NOMO-1 treated with dmso at 0.1 percent for 144 hours (cell line): ENCODE measurements around the gene GRAMD1A.
"Not testable (repeated sequence)": the region's sequence is repeated elsewhere in the genome, so short reads cannot be mapped to it uniquely, and the experiment has no call there.

Experiments
- DNase-seq: peaks from one replicate; lab custom pipeline; 2025; ENCODE audit not compliant: unreplicated experiment; lab: John Stamatoyannopoulos, UW

Gene GRAMD1A

DNA sequence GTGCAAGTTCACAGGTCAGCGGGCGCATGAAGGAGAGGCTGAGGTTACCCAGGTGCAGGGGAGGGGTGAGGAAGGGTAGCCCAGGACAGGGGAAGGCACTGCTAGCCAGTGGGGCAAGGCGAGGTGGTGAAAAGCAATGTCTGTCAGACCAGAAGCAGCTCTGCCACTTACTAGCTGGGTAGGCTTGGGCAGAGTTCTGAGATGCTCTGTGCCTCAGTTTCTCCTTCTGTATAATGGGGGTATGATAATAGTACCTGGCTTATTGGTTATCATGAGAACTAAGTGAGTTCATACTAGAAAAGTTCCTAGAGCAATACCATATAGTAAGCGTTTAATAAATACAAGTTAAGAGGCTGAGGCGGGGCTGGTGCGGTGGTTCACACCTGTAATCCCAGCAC, 15.8 kb downstream of the GRAMD1A start:
- DNase-seq: no peak

DNA sequence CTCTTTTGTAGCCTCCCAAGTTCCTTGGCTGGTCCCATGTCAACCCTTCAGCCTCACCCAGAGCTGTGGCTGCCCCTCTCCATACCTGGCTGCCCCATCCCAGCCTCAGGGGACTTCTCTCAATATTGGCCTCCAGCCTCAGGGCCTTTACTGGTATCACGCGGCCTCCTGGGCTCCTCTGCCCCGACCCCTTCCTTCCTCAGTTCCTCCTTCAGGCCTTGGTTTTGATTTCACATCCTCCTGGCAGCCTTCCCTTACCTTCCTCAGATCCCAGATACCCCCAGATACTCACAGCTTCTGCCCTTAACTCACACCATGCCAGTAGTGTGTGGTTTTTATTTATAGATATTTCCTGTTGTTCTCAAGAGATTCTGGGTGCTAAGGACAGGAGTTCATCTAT, 17.4 kb downstream of the GRAMD1A start:
- DNase-seq: no peak

DNA sequence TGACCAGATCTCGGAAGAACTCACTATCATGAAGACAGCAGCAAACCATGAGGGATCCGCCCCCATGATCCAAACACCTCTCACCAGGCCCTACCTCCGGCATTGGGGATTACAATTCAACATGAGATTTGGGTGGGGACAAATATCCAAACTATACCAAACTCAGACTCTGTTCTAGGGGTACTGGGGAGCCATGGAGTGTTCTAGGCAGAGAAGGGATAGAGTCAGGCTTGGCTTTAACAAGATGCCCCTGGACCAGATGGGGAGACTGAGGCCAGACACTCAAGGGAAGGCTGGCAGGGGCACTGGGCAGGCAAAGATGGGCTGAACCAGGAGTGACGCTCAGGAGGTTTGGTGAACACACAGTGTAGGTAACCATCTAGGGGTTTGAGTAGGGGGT, 18.3 kb downstream of the GRAMD1A start:
- DNase-seq: no peak

DNA sequence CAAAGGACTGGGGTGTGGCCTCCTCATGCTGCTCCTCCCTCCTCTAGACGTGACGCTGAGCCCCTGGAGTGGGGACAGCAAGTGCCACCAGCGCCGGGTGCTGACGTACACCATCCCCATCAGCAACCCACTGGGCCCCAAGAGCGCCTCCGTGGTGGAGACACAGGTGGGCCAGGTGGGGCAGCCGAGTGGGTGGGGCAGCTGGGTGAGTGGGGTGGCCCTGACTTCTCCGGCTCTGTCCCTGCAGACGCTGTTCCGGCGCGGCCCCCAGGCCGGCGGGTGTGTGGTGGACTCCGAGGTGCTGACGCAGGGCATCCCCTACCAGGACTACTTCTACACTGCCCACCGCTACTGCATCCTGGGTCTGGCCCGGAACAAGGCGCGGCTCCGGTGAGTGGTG, 19.0 kb downstream of the GRAMD1A start:
- no peak for DNase-seq

DNA sequence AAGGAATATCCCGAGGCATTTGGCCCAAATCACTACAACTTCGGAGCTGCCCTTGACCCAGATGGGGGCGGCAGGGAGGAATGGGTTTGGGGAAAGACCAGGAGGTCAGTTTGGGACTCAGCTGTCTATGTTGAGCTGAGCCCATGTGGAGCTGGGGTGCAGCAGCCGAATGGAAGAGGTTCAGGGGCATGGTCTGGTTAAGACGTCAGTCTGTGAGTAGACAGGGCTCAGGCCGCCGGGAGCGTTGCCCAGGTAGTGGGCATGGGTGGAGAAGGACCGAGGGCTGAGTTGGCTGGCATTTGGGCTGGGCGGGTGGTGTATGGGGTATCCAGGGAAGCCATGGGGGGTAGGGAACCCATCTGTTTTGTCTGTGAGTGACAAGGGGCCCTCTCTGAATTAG, 20.9 kb downstream of the GRAMD1A start:
- no peak for DNase-seq

DNA sequence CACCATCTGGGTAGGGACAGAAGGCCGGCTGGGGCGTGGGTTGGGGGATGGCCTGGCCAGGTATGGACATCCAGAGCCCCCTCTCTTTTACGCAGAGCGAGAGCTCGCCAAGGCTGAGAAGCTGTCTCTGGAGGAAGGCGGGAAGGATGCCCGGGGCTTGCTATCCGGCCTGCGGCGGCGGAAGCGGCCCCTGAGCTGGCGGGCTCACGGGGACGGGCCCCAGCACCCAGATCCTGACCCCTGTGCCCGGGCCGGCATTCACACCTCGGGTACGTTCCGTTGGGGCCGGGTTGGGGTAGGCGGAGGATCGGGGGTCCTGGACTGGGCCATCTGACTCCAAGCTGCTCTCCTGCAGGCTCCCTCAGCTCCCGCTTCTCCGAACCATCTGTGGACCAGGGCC, 21.5 kb downstream of the GRAMD1A start:
- no peak for DNase-seq

DNA sequence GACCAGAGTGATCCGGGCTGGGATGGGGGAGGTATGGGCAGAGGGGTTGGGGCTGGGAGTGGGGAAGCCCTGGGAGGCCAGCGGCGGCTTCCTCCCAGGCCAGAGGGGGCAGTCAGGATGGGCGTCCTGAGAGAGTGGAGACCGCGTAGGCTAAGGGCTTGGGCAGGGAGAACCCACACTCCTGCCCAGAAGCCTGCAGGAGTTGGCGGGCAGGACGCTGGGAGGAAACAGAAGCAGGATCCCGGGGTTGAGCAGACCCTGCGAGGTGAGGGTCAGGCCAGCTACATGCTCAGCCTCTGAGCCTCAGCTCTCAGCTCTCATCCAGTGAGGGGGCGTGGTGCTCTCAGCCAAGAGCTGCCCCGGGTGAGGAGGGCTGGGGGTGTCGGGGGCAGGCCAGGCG, 22.3 kb downstream of the GRAMD1A start:
- DNase-seq: no peak

DNA sequence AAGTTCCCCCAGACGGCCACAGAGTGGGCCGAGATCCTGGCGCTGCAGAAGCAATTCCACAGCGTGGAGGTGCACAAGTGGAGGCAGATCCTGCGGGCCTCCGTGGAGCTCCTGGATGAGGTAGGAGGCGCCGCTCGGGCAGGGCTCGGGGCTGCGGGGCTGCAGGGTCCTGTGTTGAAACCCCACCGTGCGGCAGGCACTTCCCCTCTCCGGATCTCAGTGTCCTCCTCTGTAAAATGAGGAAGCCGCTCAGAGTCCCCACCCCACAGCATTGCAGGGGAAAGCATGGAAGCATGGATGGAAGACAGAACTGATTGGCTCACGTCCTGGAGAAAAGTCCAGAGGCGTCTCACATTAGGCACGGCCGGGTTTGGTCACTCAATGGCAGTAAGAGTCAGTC, 23.3 kb downstream of the GRAMD1A start:
- DNase-seq: no peak

DNA sequence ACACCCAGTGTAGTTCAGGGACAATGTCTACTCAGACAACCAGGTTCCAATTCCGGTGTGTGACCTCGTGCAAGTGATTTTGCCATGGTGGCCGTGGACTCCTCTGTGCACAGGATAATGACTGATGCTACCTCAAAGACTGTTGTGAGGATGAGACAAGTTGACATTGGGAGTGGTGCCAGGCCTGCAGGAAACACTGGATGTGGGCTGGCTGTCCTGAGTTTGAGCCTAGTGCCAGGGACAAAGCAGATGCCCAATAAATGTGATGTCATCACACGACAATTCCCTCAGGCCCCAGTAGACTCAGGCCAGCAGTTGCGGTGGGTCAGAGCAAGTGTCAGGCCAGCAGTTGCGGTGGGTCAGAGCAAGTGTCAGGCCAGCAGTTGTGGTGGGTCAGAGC, 24.0 kb downstream of the GRAMD1A start:
- DNase-seq: no peak

DNA sequence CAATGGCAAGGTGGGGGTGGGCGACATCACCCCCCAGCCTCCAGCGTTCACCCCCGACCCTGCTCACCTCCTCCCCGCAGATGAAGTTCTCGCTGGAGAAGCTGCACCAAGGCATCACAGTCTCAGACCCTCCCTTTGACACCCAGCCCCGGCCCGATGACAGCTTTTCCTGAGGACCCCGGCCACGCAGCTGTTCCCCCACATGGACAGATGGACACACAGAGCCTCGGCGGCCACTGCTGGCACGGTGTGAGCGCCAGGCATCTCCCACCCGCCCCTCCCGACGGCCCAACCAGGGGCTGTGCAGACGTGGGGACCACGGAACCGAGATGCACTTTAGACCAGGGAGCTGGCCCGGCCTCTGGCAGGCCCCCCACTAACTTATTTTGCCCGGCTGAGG, 25.8 kb downstream of the GRAMD1A start:
- no peak for DNase-seq

DNA sequence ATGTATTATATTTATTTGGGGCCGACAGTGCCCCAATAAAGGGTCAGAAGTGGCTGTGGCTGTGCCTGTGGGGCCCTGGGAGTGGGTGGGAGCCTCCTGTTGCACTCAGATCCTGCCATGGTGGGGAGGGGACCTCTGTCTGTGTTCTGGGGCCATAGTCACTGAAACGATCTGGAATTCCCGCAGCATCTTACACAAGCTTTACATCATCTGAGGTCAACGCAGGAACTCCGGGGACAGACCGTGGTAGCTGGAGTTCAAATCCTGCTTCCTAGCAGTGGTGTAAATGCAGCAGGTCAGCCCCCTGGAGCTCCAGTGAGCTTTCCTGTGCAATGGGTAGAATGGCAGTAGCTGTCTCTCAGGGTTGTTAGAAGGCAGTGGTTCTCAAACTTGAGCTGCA, 26.3 kb downstream of the GRAMD1A start:
- no peak for DNase-seq

DNA sequence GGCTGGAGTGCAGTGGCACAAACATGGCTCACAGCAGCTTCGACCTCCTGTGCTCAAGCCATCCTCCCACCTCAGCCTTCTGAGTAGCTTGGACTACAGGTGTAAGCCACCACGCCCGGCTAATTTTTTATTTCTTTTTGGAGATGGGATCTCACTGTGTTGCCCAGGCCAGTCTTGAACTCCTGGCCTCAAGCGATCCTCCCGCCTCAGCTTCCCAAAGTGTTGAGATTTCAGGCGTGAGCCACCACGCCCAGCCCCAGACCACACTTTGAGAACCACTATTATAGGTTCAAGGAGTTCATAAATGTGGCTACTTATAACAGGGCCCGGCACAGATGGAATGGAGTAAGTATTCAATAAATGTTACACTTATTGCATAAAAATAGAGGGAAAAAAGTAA, 26.9 kb downstream of the GRAMD1A start:
- no peak for DNase-seq

DNA sequence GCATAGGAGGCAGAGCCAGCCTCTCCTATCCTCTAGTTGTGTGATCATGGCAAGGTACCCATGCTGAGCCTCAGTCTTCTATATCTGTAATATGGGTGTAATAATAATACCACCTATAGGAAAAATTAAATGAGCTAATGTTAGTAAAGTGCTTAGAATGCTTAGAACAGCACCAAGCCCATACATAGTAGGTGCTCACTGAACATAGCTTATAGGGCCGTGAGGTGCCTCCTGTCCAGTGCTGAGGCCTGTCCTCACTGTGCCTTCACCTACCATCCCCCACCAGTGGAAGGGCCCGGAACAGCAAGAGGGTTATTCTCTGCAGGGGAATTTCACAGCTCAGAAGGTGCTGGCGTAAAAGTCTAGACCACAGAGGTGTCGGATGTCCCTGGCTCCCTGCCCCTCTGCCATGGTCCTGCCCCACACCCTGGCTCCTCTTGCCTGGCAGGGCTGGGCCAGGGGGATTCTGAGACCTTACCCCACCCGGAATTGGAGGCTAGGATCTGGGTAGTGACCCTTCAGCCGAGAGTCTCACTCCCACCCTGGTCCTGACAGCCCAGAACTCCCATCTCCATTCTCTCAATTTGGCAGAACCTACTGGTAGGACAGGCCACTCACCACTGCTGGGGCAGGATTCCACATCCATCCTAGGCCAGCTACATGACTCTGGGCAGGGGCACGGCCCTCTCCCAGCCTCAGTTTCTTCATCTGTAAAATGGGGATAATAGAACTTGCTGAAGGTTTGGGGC, 27.9 kb downstream of the GRAMD1A start:
- no peak for DNase-seq

DNA sequence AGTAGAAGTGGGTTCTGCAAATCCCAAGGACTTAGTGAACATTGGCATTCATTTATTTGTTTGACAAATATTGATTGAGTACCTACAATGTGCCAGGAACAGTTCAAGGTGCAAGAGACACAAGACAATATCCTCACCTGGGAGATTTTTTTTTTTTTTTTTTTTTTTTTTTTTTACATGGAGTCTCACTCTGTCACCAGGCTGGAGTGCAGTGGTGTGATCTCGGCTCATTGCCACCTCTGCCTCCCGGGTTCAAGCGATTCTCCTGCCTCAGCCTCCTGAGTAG, 28.4 kb downstream of the GRAMD1A start:
- not testable (repeated sequence) for DNase-seq

DNA sequence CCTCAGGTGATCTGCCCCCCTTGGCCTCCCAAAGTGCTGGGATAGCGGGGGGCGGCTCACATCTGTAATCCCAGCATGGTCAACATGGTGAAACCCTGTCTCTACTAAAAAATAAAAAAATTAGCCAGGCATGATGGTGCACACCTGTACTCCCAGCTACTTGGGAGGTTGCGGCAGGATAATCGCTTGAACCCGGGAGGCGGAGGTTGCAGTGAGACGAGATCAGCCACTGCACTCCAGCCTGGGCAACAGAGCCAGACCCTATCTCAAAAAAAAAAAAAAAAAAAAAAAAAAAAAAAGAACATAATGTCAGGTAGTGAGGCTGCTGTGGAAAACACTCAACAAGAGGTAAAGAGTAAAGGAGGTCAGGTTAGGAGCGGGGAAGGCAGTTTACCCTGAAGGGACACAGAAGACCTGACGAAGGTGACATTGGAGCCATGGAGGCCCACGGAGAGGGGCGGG, 29.2 kb downstream of the GRAMD1A start:
- DNase-seq: not testable (repeated sequence)

DNA sequence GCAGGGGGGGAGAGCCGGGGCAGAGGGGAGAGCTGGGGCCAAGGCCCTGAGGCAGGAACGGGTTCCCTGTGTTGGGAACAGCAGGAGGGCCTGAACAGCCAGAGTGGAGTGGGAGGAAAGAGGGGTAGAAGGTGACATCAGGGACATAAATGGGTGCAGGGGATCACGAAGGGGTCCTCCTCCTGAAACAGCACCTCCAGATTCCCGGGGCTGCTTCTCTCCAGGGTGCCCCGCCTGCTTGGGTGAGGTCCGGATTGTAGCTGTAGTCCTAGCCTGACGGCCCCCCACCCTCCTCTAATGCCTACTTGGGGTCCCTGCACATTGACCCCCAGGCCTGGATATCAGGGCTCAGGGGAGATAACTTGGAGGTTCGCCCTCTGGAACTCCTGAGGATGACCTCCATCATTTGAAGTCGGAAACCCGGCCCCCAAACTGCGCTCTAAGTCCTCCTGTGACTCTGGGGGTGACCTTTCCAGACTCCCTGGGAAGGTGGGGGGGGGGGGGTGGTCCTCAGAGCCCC, 29.7 kb downstream of the GRAMD1A start:
- no peak for DNase-seq

DNA sequence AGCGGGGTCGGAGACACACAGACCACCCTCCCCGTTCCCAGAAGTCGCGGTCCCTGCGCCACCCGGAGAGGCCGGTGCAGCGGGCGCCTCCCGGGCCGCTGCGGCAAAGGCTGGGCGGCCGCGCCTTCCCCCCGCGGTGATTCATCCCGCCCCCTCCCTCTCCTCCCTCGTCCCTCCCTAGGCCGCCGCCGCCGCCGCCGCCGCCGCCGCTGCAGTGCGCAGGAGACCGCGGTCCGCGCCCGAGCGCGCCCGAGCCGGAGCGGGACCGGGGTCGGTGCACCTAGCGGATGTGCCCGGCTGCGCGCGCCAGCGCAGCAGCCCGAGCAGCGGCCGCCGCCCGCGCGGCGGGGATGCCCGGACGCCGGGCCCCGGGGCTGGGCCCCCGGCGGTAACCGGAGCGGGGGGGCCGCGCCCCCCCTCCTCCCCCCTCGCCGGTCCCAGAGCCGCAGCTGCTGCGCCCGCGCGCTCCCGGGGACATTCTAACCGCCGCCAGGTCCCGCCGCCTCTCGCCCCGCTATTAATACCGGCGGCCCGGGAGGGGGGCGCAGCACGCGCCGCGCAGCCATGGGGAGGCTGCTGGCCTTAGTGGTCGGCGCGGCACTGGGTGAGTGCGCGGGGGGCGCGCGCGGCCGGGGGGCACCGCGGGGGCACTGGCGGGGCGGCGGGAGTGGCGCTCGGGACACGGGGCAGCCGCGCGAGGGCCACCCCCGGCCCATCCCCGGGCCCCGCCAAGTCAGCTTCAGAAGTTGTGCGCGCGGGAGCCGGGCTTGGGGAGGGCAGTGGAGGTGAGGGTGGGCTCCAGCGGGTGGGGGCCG, 30.3 kb downstream of the GRAMD1A start, which contains the start of gene SCN1B:
Gene SCN1B, plus strand, starts transcription at position 214 of the 815 bp plus-strand sequence. Its CDS starts 351 bp downstream, at position 565.
- DNase-seq: no peak

DNA sequence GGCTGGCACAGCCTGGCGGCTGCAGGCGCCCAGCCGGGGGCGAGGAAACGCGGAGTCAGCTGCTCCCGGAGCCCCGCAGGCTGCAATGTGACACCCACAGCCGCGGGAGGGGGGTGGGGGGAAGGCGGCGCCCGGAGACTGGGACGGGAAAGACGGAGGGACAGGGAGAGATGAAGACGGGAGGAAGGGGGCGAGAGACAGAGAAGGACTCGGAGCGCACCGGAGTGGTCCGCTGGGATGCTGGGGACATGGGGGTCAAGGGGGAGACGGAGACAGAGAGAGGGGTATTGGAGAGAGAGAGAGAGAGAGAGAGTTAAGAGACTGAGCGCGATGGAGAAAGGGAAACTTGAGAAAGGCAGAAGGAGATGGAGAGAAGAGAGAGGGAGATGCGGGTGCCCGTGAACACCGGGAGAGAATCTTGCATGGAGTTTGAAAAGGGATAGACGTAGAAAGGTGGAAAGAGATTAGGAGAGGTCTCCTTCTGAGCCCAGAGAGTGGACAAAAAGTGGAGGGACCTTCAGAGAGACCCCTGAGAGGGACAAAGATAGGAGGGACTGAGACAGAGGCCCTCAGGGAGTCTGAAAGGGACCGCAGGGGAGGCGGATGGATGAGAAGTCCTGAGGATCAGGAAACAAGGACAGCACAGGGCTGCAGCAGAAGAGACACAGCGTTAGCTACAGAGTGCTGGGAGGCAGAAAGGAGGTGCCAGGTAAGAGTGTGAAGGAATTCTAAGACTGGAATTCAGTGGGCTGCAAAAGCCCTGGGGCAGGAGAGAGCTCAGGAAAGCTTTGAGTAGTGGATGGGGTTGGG, 31.2 kb downstream of the GRAMD1A start:
- no peak for DNase-seq

DNA sequence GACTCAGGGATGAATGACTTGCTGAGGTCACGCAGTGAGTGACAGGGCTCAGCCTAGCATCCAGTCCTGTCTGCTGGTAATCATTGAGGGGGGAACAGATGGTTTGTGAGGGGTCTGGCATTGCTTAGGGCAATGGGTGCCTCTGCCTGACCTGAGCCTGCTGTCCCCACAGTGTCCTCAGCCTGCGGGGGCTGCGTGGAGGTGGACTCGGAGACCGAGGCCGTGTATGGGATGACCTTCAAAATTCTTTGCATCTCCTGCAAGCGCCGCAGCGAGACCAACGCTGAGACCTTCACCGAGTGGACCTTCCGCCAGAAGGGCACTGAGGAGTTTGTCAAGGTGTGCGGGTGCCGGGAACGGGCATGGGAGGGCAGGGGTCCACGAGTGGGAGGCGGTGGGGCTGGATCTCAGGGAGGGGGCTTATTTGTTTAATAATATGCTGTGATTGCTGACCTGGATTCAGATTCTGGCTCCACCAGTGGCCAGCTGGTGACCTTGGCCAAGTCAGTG, 32.3 kb downstream of the GRAMD1A start:
- DNase-seq: no peak

DNA sequence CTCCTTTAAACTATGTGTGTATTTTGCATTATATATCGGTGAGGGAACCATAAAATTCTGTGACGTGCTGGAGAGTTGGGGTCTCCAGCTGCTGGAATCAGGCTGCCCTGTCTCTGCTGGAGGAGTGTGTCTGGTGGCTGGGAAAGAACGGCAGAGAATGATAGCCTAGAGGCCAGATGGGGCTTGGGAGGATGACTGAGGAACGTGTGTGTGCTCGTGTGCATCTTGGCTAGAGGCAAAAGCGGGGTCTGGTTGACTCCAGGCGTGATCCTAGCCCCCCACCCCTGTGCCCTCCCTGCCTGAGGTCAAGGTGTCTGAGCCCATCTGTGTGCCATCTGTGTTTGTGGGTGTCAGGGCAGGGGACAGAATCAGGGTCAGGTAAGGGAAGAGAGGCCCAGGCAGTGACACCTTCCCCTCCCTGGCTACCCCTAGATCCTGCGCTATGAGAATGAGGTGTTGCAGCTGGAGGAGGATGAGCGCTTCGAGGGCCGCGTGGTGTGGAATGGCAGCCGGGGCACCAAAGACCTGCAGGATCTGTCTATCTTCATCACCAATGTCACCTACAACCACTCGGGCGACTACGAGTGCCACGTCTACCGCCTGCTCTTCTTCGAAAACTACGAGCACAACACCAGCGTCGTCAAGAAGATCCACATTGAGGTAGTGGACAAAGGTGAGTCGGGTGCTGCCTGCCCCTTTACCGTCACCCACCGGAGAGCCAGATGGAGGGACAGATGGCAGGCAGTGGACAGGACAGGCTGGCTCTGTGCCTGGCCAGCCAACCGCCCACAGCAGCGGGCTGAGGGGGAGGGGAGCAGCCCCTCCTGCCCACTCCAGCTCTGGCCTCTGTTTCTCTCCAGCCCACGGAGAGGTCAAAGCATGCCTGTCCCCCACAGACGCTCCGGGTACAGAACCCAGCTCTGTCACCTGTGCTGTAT, 33.2 kb downstream of the GRAMD1A start:
- no peak for DNase-seq
